K562 (cell line): Measurements from ENCODE around the gene EPHB2. TPM values are rescaled to one million over a fixed set of nuclear protein-coding genes. Genes with fewer than 3 reads are reported as not detected.

Experiments
- ATAC-seq: fragments of 200-7000 bp; cut with Tn5 transposase; 3 replicates; pipeline ENCODE4 v1.9.1; 2020; ENCODE audit warnings: moderate library complexity
- BruUV-seq: library from RNA; stranded (reverse); fragments of 400-500 nt; replicated peaks from 2 replicates; lab custom pipeline; 2021; lab: Mats Ljungman, UMichigan
- CTCF ChIA-PET: fragments of 300-600 bp; formaldehyde crosslinking; extraction: SDS; loops from one replicate; lab custom pipeline; 2021; ENCODE audit warnings: low intra/inter-chr PET ratio; lab: Yijun Ruan, JAX
- POLR2A ChIA-PET: fragments of 300-600, 350-650 bp; sonication (Branson Sonifier 250); formaldehyde crosslinking; extraction: SDS; loops from one replicate; lab custom pipeline; 2021; ENCODE audit warnings: antibody characterized with exemption, inconsistent platforms; lab: Yijun Ruan, JAX
- DNase-seq, 4 experiments: peaks; one replicate each; pipeline versions ENCODE4 v3.0.0 to v3.0.0-alpha.2; 2011 to 2018; ENCODE audit warnings: low spot score in 3 of 4, mixed read lengths in 3 of 4; ENCODE audit errors: extremely low read depth in 1 of 4
- FAIRE-seq: peaks from 2 replicates; lab custom pipeline; 2011; peaks lifted over from hg19 to GRCh38; lab: Jason Lieb, UNC
- H2AFZ ChIP-seq: 2 replicates; pipeline ENCODE4 v1.6.0; 2011; ENCODE audit warnings: low read depth, low read length, control low read depth, inconsistent platforms
- H3K27ac ChIP-seq: fragments of 200-600 bp; 3 replicates; pipeline ENCODE4 v1.8.0; 2011; ENCODE audit warnings: low read depth, mild to moderate bottlenecking, control low read depth, inconsistent platforms, low read length, moderate library complexity, mixed read lengths; ENCODE audit errors: extremely low read depth
- H3K27me3 ChIP-seq, 2 experiments: fragments of 300-600 bp in 1 of 2; 2 replicates in 1 of 2; 3 replicates in 1 of 2; pipeline versions ENCODE4 v1.6.0 to v1.8.0; 2011; ENCODE audit warnings: inconsistent platforms in 2 of 2, low read length in 2 of 2, mild to moderate bottlenecking in 1 of 2, mixed read lengths in 1 of 2, moderate library complexity in 1 of 2; ENCODE audit not compliant: control insufficient read depth in 2 of 2, insufficient read depth in 2 of 2
- H3K36me3 ChIP-seq: fragments of 300-600 bp; 3 replicates; pipeline ENCODE4 v1.8.0; 2011; ENCODE audit warnings: mild to moderate bottlenecking, low read length, inconsistent platforms; ENCODE audit not compliant: control insufficient read depth, insufficient read depth
- H3K4me1 ChIP-seq, 2 experiments: fragments of 200-600 bp in 1 of 2; replicated peaks in 1 of 2; 2 replicates in 1 of 2; 3 replicates in 1 of 2; pipeline versions ENCODE4 v1.5.1 to v1.8.0; 2011; ENCODE audit warnings: inconsistent platforms in 2 of 2, low read length in 2 of 2, mild to moderate bottlenecking in 1 of 2, mixed read lengths in 1 of 2, moderate library complexity in 1 of 2; ENCODE audit not compliant: control insufficient read depth in 2 of 2, insufficient read depth in 2 of 2
- H3K4me2 ChIP-seq: 2 replicates; pipeline ENCODE4 v1.6.1; 2011; ENCODE audit warnings: low read length, control low read depth, inconsistent platforms, mixed read lengths; ENCODE audit not compliant: insufficient read depth
- H3K4me3 ChIP-seq: fragments of 200-600 bp; sonication (generic), shearing (Covaris generic); 2 replicates; pipeline ENCODE4 v1.5.1; 2016; ENCODE audit warnings: control low read depth, inconsistent platforms
- H3K79me2 ChIP-seq: fragments of 200-600 bp; 3 replicates; pipeline ENCODE4 v1.8.0; 2011; ENCODE audit warnings: low read length, inconsistent platforms; ENCODE audit not compliant: control insufficient read depth, insufficient read depth
- H3K9ac ChIP-seq, 2 experiments: 2 replicates each; pipeline versions ENCODE4 v1.6.0 to v1.6.1; 2011; ENCODE audit warnings: low read depth in 2 of 2, low read length in 2 of 2, control low read depth in 1 of 2, inconsistent platforms in 1 of 2, mild to moderate bottlenecking in 1 of 2, mixed read lengths in 1 of 2; ENCODE audit not compliant: insufficient read depth in 1 of 2
- H3K9me1 ChIP-seq: one replicate; pipeline ENCODE4 v1.6.0; 2011; ENCODE audit warnings: inconsistent platforms, mild to moderate bottlenecking, low read length, moderate library complexity; ENCODE audit not compliant: control insufficient read depth, insufficient read depth
- H3K9me3 ChIP-seq: replicated peaks from 2 replicates; pipeline ENCODE4 v1.5.1; 2011; ENCODE audit warnings: low read depth, low read length, inconsistent platforms; ENCODE audit not compliant: control insufficient read depth, insufficient read depth
- H4K20me1 ChIP-seq: replicated peaks from 2 replicates; pipeline ENCODE4 v1.6.1; 2011; ENCODE audit warnings: low read length, inconsistent platforms, mixed read lengths; ENCODE audit not compliant: control insufficient read depth, insufficient read depth
- BCOR ChIP-seq: fragments of 450-650 bp; IDR thresholded peaks from 2 replicates; pipeline ENCODE4 v1.6.1; 2016
- CREB3 ChIP-seq: fragments of 450-650 bp; conservative IDR thresholded peaks from 2 replicates; pipeline ENCODE4 v1.6.1; 2016; ENCODE audit warnings: missing genetic modification characterization, low read depth, mild to moderate bottlenecking, missing compliant biosample characterization, moderate library complexity
- EZH2 ChIP-seq: IDR thresholded peaks from 2 replicates; pipeline ENCODE4 v1.6.1; 2012; ENCODE audit warnings: low read depth, mild to moderate bottlenecking, inconsistent platforms, low read length, borderline replicate concordance
- GTF3C2 ChIP-seq: IDR thresholded peaks from 3 replicates; pipeline ENCODE4 v1.6.1; 2011; ENCODE audit warnings: borderline replicate concordance, mild to moderate bottlenecking, moderate library complexity; ENCODE audit not compliant: insufficient read length; ENCODE audit errors: extremely low read depth
- HMG20B ChIP-seq: fragments of 250-450 bp; sonication (Bioruptor Pico); IDR thresholded peaks from 2 replicates; pipeline ENCODE4 v1.5.0; 2021; ENCODE audit warnings: mild to moderate bottlenecking
- RBM25 ChIP-seq: fragments of 200-400 bp; formaldehyde crosslinking; IDR thresholded peaks from 2 replicates; pipeline ENCODE4 v1.6.1; 2018; ENCODE audit warnings: low read length, low read depth, moderate library complexity; ENCODE audit not compliant: severe bottlenecking
- RUNX1 ChIP-seq: sonication (generic); IDR thresholded peaks from 2 replicates; pipeline ENCODE4 v1.6.1; 2016; ENCODE audit warnings: antibody characterized with exemption, low read depth
- SMARCA5 ChIP-seq: fragments of 450-650 bp; IDR thresholded peaks from 2 replicates; pipeline ENCODE4 v1.6.1; 2016
- SREBF1 ChIP-seq: fragments of 150-350 bp; IDR thresholded peaks from 2 replicates; pipeline ENCODE4 v1.6.1; 2014; ENCODE audit warnings: antibody characterized with exemption, low read depth, low read length, borderline replicate concordance
- WGBS: fragments of 100-300 bp; shearing (Covaris generic); methylation state at CpG from one replicate; pipeline ENCODE4 v1.1.6; 2016; ENCODE audit warnings: low coverage, mixed read lengths; ENCODE audit not compliant: insufficient coverage; ENCODE audit errors: missing lambda C conversion rate; 5-methylcytosine and 5-hydroxymethylcytosine counted together
- in situ Hi-C: fragments of 300-500 bp; cut with MboI; formaldehyde crosslinking; loops from 4 replicates; pipeline ENCODE4 v1.15.0; 2018; ENCODE audit warnings: inconsistent platforms, mixed read lengths
- intact Hi-C: fragments of 100-400 bp; cut with micrococcal nuclease; formaldehyde crosslinking; loops from 2 replicates; pipeline ENCODE4 v1.14.2; 2022
- polyA plus RNA-seq, 8 experiments: library from polyadenylated mRNA; depleted of rRNA in 4 of 8; stranded (reverse) in 5 of 8; unstranded in 3 of 8; fragments of >200 nt; fragmentation: Nextera tagmentation in 2 of 8; fragmentation: Illumina TruSeq in 1 of 8; extraction: Ambion mirVana in 2 of 8; extraction: Trizol in 1 of 8; gene quantifications; 2 replicates each; pipeline versions ENCODE4 v1.2.1 to v1.2.3, GENCODE V29; 2011 to 2014; ENCODE audit warnings: inconsistent platforms in 1 of 8, missing spikeins in 1 of 8
- total RNA-seq, 7 experiments: library from RNA; depleted of rRNA in 6 of 7; stranded (reverse); fragments of >200 nt in 6 of 7; fragmentation: Illumina TruSeq in 2 of 7; extraction: Trizol in 2 of 7; gene quantifications; 2 replicates each; pipeline versions ENCODE4 v1.2.1 to v1.2.3, GENCODE V29; 2011 to 2021; ENCODE audit warnings: low replicate concordance in 1 of 7

The EPHB2 gene
- total and polyA plus RNA-seq, 9 of the 15 experiments (the other 6 are each of a cell fraction or from before 2014, with no cell fraction given) = not detected

GRCh38 chr1:22877112-22877915 is 166.7 kb downstream of the EPHB2 start:
- peaks cover 39 to 93% of the 10 kb centered on the region in 2 experiments for H3K27me3 ChIP-seq
- ChIA-PET POLR2A (interaction anchor here (0.6 kb wide), 2 partner anchors 414 to 649 kb away, joined by 3 read pairs; no protein-coding TSS in a partner anchor), CTCF (no interaction called here)
- H3K9ac ChIP-seq = no peak overlapping the region
- FAIRE-seq = no peak
- in situ Hi-C loops (no loop called here), intact Hi-C loops (no loop called here)
- H3K36me3 ChIP-seq = no peaks in the 10 kb centered on the region
- 0 out of 5 replicates have a peak, but pooled peaks cover 0 to 4% of the 10 kb centered on the region in 2 experiments for H3K4me1 ChIP-seq
- H2AFZ ChIP-seq = no peak overlapping the region
- no peak overlapping the region for H3K4me3 ChIP-seq
- under 1% methylated on average over 12 of the region's 12 CpGs for WGBS
- H3K9me1 ChIP-seq = no peaks in the 10 kb centered on the region
- H3K9me3 ChIP-seq = no peaks in the 10 kb centered on the region
- DNase-seq = no peak
- H3K4me2 ChIP-seq = no peak overlapping the region
- no peak overlapping the region for H3K27ac ChIP-seq
- H3K79me2 ChIP-seq = no peaks in the 10 kb centered on the region
- BruUV-seq = no TSS peak
- TF ChIP-seq HMG20B = no peak
- no peak for TF ChIP-seq GTF3C2
- no peak for TF ChIP-seq RUNX1
- TF ChIP-seq SMARCA5 = 0 out of 2 replicates have a peak, but pooled peaks have one; percentile 68
- TF ChIP-seq CREB3 (tag) = no peak
- no peak for TF ChIP-seq SREBF1
- TF ChIP-seq EZH2 = no peak
- 0 out of 2 replicates have a peak, but pooled peaks have one; percentile 30 for TF ChIP-seq BCOR
- peak; percentile 55 for TF ChIP-seq RBM25
- peaks cover 24% of the 10 kb centered on the region; the same call in 1 of the 2 replicates for H4K20me1 ChIP-seq
- ATAC-seq = no peak
